IMR-90 (cell line): ENCODE results near the gene FCRL6.

Source experiments
- CEBPB ChIP-seq: IDR thresholded peaks from 2 replicates; pipeline ENCODE4 v1.6.1; 2012; ENCODE audit warnings: low read depth, low read length, improper control_type of control experiment
- CHD1 ChIP-seq: IDR thresholded peaks from 2 replicates; pipeline ENCODE4 v1.6.1; 2012; ENCODE audit warnings: low read depth, low read length, improper control_type of control experiment
- CTCF ChIP-seq: conservative IDR thresholded peaks from 2 replicates; pipeline ENCODE4 v1.5.1; 2012; ENCODE audit warnings: mild to moderate bottlenecking, low read depth, low read length, improper control_type of control experiment
- FOS ChIP-seq: fragments of 150-350 bp; IDR thresholded peaks from 2 replicates; pipeline ENCODE4 v1.6.1; 2016; ENCODE audit warnings: low read depth, low read length
- MAFK ChIP-seq: IDR thresholded peaks from 2 replicates; pipeline ENCODE4 v1.6.1; 2012; ENCODE audit warnings: low read depth, low read length, improper control_type of control experiment
- MAZ ChIP-seq: IDR thresholded peaks from 2 replicates; pipeline ENCODE4 v1.6.1; 2012; ENCODE audit warnings: low read depth, mild to moderate bottlenecking, low read length, improper control_type of control experiment, moderate library complexity, borderline replicate concordance
- MXI1 ChIP-seq: IDR thresholded peaks from 2 replicates; pipeline ENCODE4 v1.6.1; 2012; ENCODE audit warnings: low read depth, mild to moderate bottlenecking, low read length, moderate library complexity, borderline replicate concordance
- NFE2L2 ChIP-seq: fragments of 150-350 bp; IDR thresholded peaks from 2 replicates; pipeline ENCODE4 v1.6.1; 2016; ENCODE audit warnings: low read depth, mild to moderate bottlenecking, low read length
- POLR2A ChIP-seq: IDR thresholded peaks from 2 replicates; pipeline ENCODE4 v1.6.1; 2012; ENCODE audit warnings: mild to moderate bottlenecking, low read depth, low read length
- RAD21 ChIP-seq: IDR thresholded peaks from 2 replicates; pipeline ENCODE4 v1.6.1; 2012; ENCODE audit warnings: low read length, improper control_type of control experiment
- RFX5 ChIP-seq: IDR thresholded peaks from 2 replicates; pipeline ENCODE4 v1.8.0; 2012; ENCODE audit warnings: low read depth, mild to moderate bottlenecking, low read length, moderate library complexity
- SMC3 ChIP-seq: fragments of 150-350 bp; IDR thresholded peaks from 2 replicates; pipeline ENCODE4 v1.6.1; 2016; ENCODE audit warnings: low read depth, mild to moderate bottlenecking, antibody characterized with exemption, low read length, moderate library complexity
- USF2 ChIP-seq: fragments of 150-350 bp; IDR thresholded peaks from 2 replicates; pipeline ENCODE4 v1.6.1; 2017; ENCODE audit warnings: mild to moderate bottlenecking, antibody characterized with exemption, low read length, low read depth

GRCh38 chr1:159774465-159774864, 27.7 kb upstream of the FCRL6 start:
- TF ChIP-seq CTCF: no peak
- no peak for TF ChIP-seq POLR2A
- TF ChIP-seq USF2: no peak
- TF ChIP-seq RFX5: no peak
- no peak for TF ChIP-seq RAD21
- no peak for TF ChIP-seq MXI1
- no peak for TF ChIP-seq CHD1
- TF ChIP-seq CEBPB: no peak
- TF ChIP-seq FOS: no peak
- no peak for TF ChIP-seq MAZ
- no peak for TF ChIP-seq SMC3
- TF ChIP-seq NFE2L2: no peak
- no peak for TF ChIP-seq MAFK
